Dedifferentiated amniotic fluid mesenchymal stem cell (primary cell): ENCODE data around the gene ENO4.
A peak's percentile ranks its signal among the peaks of the same experiment; 100 is the strongest.

ENCODE experiments used
- DNase-seq: peaks from one replicate; pipeline ENCODE4 v3.0.0-alpha.2; 2016; ENCODE audit errors: extremely low spot score

ENO4 gene

GRCh38 chr10:116849248-116850057 is at the start of gene ENO4:
ENO4 (plus strand) TSS chr10:116849499; CDS start chr10:116849567, 68 bp downstream.
- DNase-seq = peak; percentile 79

GRCh38 chr10:116800286-116800929 is 48.9 kb upstream of the ENO4 start:
- DNase-seq = no peak

- no peak for DNase-seq
Observed at GRCh38 chr10:116801658-116802057, 47.6 kb upstream of the ENO4 start.

- DNase-seq = no peak
Observed at GRCh38 chr10:116802474-116802873, 46.8 kb upstream of the ENO4 start.

GRCh38 chr10:116802876-116803275 is 46.4 kb upstream of the ENO4 start:
- DNase-seq = no peak

- DNase-seq = no peak
Observed at GRCh38 chr10:116803451-116804249, 45.6 kb upstream of the ENO4 start.

- DNase-seq = no peak
Observed at GRCh38 chr10:116808706-116809105, 40.6 kb upstream of the ENO4 start.

- no peak for DNase-seq
Observed at GRCh38 chr10:116809483-116810119, 39.7 kb upstream of the ENO4 start.

- no peak for DNase-seq
Observed at GRCh38 chr10:116810120-116810500, 39.2 kb upstream of the ENO4 start.

- DNase-seq = no peak
Observed at GRCh38 chr10:116810895-116811294, 38.4 kb upstream of the ENO4 start.

- DNase-seq = no peak
Observed at GRCh38 chr10:116811691-116812090, 37.6 kb upstream of the ENO4 start.

GRCh38 chr10:116815641-116816415 is 33.5 kb upstream of the ENO4 start:
- DNase-seq = no peak

- no peak for DNase-seq
Observed at GRCh38 chr10:116817178-116817577, 32.1 kb upstream of the ENO4 start.

GRCh38 chr10:116817780-116818343 is 31.4 kb upstream of the ENO4 start:
- DNase-seq = no peak

- DNase-seq = no peak
Observed at GRCh38 chr10:116819999-116820677, 29.2 kb upstream of the ENO4 start.

GRCh38 chr10:116825901-116826300 is 23.4 kb upstream of the ENO4 start:
- no peak for DNase-seq

- no peak for DNase-seq
Observed at GRCh38 chr10:116826803-116827202, 22.5 kb upstream of the ENO4 start.

GRCh38 chr10:116827214-116827671 is 22.1 kb upstream of the ENO4 start:
- no peak for DNase-seq

GRCh38 chr10:116828116-116828515 is 21.2 kb upstream of the ENO4 start:
- DNase-seq = no peak

- DNase-seq = no peak
Observed at GRCh38 chr10:116829711-116830110, 19.6 kb upstream of the ENO4 start.
